GM23248 (cell line): ENCODE results near the gene CUEDC2.

ENCODE experiments used
- EZH2 ChIP-seq: fragments of 200-600 bp; sonication (generic); IDR thresholded peaks from 2 replicates; pipeline ENCODE4 v1.6.1; 2018; ENCODE audit warnings: antibody characterized with exemption, mild to moderate bottlenecking; ENCODE audit not compliant: insufficient read depth, poor library complexity, severe bottlenecking
- EZH2phosphoT487 ChIP-seq: fragments of 200-600 bp; sonication (generic); IDR thresholded peaks from 2 replicates; pipeline ENCODE4 v1.6.1; 2018; ENCODE audit warnings: antibody characterized with exemption, moderate library complexity, mild to moderate bottlenecking, low read depth; ENCODE audit not compliant: insufficient read depth

GRCh38 chr10:102404361-102405107 lies 27.8 kb downstream of the CUEDC2 start:
- TF ChIP-seq EZH2 (no peak), EZH2phosphoT487 (no peak)
